Jurkat, Clone E6-1 (cell line): ENCODE measurements around the gene NR1I2.

Experiments used
- DNase-seq: peaks from one replicate; pipeline ENCODE4 v3.0.0-alpha.2; 2011; ENCODE audit warnings: low read depth, low spot score
- H3K4me3 ChIP-seq: 2 replicates; pipeline ENCODE4 v1.5.1; 2011; ENCODE audit warnings: mild to moderate bottlenecking, low read length, control low read depth, moderate library complexity

NR1I2 gene

GRCh38 chr3:119812491-119813058 lies 30.7 kb downstream of the NR1I2 start:
- H3K4me3 ChIP-seq: no peak overlapping the region
- DNase-seq: no peak

- no peak for DNase-seq
- no peak overlapping the region for H3K4me3 ChIP-seq
Measured at GRCh38 chr3:119815716-119816115, 33.8 kb downstream of the NR1I2 start.

- DNase-seq: no peak
- no peak overlapping the region for H3K4me3 ChIP-seq
Measured at GRCh38 chr3:119817071-119817470, 35.2 kb downstream of the NR1I2 start.

- H3K4me3 ChIP-seq: no peak overlapping the region
- no peak for DNase-seq
Measured at GRCh38 chr3:119817583-119818363, 35.9 kb downstream of the NR1I2 start.

- DNase-seq: no peak
- no peak overlapping the region for H3K4me3 ChIP-seq
Measured at GRCh38 chr3:119818937-119819336, 37.0 kb downstream of the NR1I2 start.

- DNase-seq: no peak
- no peak overlapping the region for H3K4me3 ChIP-seq
Measured at GRCh38 chr3:119819806-119820205, 37.9 kb downstream of the NR1I2 start.

- H3K4me3 ChIP-seq: no peak overlapping the region
- no peak for DNase-seq
Measured at GRCh38 chr3:119825820-119826219, 43.9 kb downstream of the NR1I2 start.

- DNase-seq: no peak
- H3K4me3 ChIP-seq: no peak overlapping the region
Measured at GRCh38 chr3:119826711-119827608, 45.1 kb downstream of the NR1I2 start.

- DNase-seq: no peak
- no peak overlapping the region for H3K4me3 ChIP-seq
Measured at GRCh38 chr3:119829420-119829819, 47.5 kb downstream of the NR1I2 start.

GRCh38 chr3:119831022-119831421 lies 49.1 kb downstream of the NR1I2 start:
- no peak for DNase-seq
- no peak overlapping the region for H3K4me3 ChIP-seq

- H3K4me3 ChIP-seq: no peak overlapping the region
- DNase-seq: peak; percentile 32
Measured at GRCh38 chr3:119831941-119832371, 50.1 kb downstream of the NR1I2 start.

- no peak for DNase-seq
- H3K4me3 ChIP-seq: no peak overlapping the region
Measured at GRCh38 chr3:119834754-119835370, 53.0 kb downstream of the NR1I2 start.

- H3K4me3 ChIP-seq: no peak overlapping the region
- DNase-seq: no peak
Measured at GRCh38 chr3:119835556-119835955, 53.7 kb downstream of the NR1I2 start.

- H3K4me3 ChIP-seq: no peak overlapping the region
- no peak for DNase-seq
Measured at GRCh38 chr3:119841808-119842471, 60.0 kb downstream of the NR1I2 start.

- DNase-seq: no peak
- H3K4me3 ChIP-seq: no peak overlapping the region
Measured at GRCh38 chr3:119849126-119849525, 67.2 kb downstream of the NR1I2 start.

- H3K4me3 ChIP-seq: no peak overlapping the region
- no peak for DNase-seq
Measured at GRCh38 chr3:119856695-119857094, 74.8 kb downstream of the NR1I2 start.

GRCh38 chr3:119858957-119859356 lies 77.1 kb downstream of the NR1I2 start:
- DNase-seq: no peak
- no peak overlapping the region for H3K4me3 ChIP-seq

GRCh38 chr3:119859728-119860127 lies 77.8 kb downstream of the NR1I2 start:
- no peak overlapping the region for H3K4me3 ChIP-seq
- no peak for DNase-seq

- H3K4me3 ChIP-seq: no peak overlapping the region
- DNase-seq: no peak
Measured at GRCh38 chr3:119861681-119862080, 79.8 kb downstream of the NR1I2 start.
